Spleen (tissue), 11 donors: ENCODE measurements around the gene RNF26. TPM values are rescaled to one million over a fixed set of nuclear protein-coding genes. Genes with fewer than 3 reads are reported as not detected.

Experiments
- DNase-seq: peaks from one replicate; pipeline ENCODE4 v3.0.0-alpha.2; 2020
- H3K27ac ChIP-seq, 8 donors: fragments of 200-600 bp; sonication (generic) in 7 of 8; 1 replicate in 4 of 8; 2 replicates in 4 of 8; pipeline versions ENCODE4 v1.5.0 to v1.8.0; 2016 to 2021; ENCODE audit warnings: inconsistent platforms in 4 of 8, mild to moderate bottlenecking in 4 of 8, moderate library complexity in 1 of 8
- H3K27me3 ChIP-seq, 7 donors: fragments of 200-600 bp; sonication (generic) in 6 of 7; replicated peaks in 1 of 7; 1 replicate in 4 of 7; 2 replicates in 3 of 7; pipeline versions ENCODE4 v1.5.0 to v1.8.0; 2016 to 2021; ENCODE audit warnings: inconsistent platforms in 3 of 7, mild to moderate bottlenecking in 1 of 7
- H3K36me3 ChIP-seq, 6 donors: fragments of 200-600 bp; sonication (generic) in 5 of 6; 1 replicate in 4 of 6; 2 replicates in 2 of 6; pipeline versions ENCODE4 v1.5.0 to v1.8.0; 2016 to 2021; ENCODE audit warnings: inconsistent platforms in 2 of 6
- H3K4me1 ChIP-seq, 6 donors: fragments of 200-600 bp; sonication (generic) in 5 of 6; 1 replicate in 3 of 6; 2 replicates in 3 of 6; pipeline versions ENCODE4 v1.5.0 to v1.8.0; 2016 to 2021; ENCODE audit warnings: inconsistent platforms in 3 of 6
- H3K4me3 ChIP-seq, 8 donors: fragments of 200-600 bp; sonication (generic) in 7 of 8; 1 replicate in 4 of 8; 2 replicates in 4 of 8; pipeline versions ENCODE4 v1.5.0 to v1.8.0; 2016 to 2021; ENCODE audit warnings: inconsistent platforms in 4 of 8, mild to moderate bottlenecking in 4 of 8, moderate library complexity in 2 of 8
- H3K9me3 ChIP-seq, 8 donors: fragments of 200-600 bp; sonication (generic) in 7 of 8; 1 replicate in 4 of 8; 2 replicates in 4 of 8; pipeline versions ENCODE4 v1.5.0 to v1.8.0; 2016 to 2021; ENCODE audit warnings: inconsistent platforms in 4 of 8
- POLR2A ChIP-seq, 3 donors: fragments of 450-650 bp; IDR thresholded peaks; one replicate each; pipeline ENCODE4 v1.5.1; 2017; ENCODE audit warnings: antibody characterized with exemption in 3 of 3, mild to moderate bottlenecking in 1 of 3
- POLR2AphosphoS5 ChIP-seq, 3 donors: sonication (generic); formaldehyde crosslinking; IDR thresholded peaks; one replicate each; pipeline ENCODE4 v1.5.1; 2017; ENCODE audit warnings: antibody characterized with exemption in 3 of 3
- WGBS, 5 donors: extraction: QIAGEN DNeasy Blood & Tissue Kit in 3 of 5; methylation state at CpG; one replicate each; pipeline versions ENCODE4 v1.1.5 to v1.1.7; 2013 to 2018; 5-methylcytosine and 5-hydroxymethylcytosine counted together
- intact Hi-C: fragments of 100-400 bp; cut with DNase I; formaldehyde crosslinking; loops from one replicate; pipeline ENCODE4 v1.15.0; 2023; ENCODE audit warnings: low total_unique reads
- polyA plus RNA-seq, 3 donors: library from polyadenylated mRNA; stranded (reverse); fragments of 200-250 nt; gene quantifications; one replicate each; pipeline ENCODE4 v1.2.1, GENCODE V29; 2013
- total RNA-seq, 7 donors: library from RNA; depleted of rRNA in 3 of 7; stranded (reverse); fragments of >200 nt in 3 of 7; fragmentation: NEBNext Ultra II Directional in 4 of 7; extraction: Animal tissue kit (Norgen Biotek cat#: 25700) in 4 of 7; gene quantifications; one replicate each; pipeline versions ENCODE4 v1.1.0 to v1.2.1, GENCODE V29; 2016 to 2021
- TF ChIP-seq, protein P1 (sequence below), 11 experiments: fragments of 200-600 bp in 7 of 11; fragments of 450-650 bp in 4 of 11; sonication (generic) in 4 of 11; IDR thresholded peaks in 8 of 11; conservative IDR thresholded peaks in 3 of 11; 1 replicate in 7 of 11; 2 replicates in 4 of 11; pipeline versions ENCODE4 v1.4.0 to v1.8.0; 2016 to 2021; ENCODE audit warnings: antibody characterized with exemption in 11 of 11, inconsistent platforms in 4 of 11, mild to moderate bottlenecking in 1 of 11
- donor health status: healthy with polysubstance abuse.
- donor health status: DM: no; HTN: no; CAD: no; lungs with moderate emphysema.
- donor health status: DM: no; HTN: no; CAD: no.
- donor health status: Bipolar disorder and iron deficiency.
- donor health status: healthy.
- donor health status: DM: no; HTN: no; CAD: no.
- donor health status: DM: yes; HTN: yes; CAD: no.

The RNF26 gene
- total and polyA plus RNA-seq, 10 donors: 8.6 to 18.2 (median 15.0) TPM

DNA sequence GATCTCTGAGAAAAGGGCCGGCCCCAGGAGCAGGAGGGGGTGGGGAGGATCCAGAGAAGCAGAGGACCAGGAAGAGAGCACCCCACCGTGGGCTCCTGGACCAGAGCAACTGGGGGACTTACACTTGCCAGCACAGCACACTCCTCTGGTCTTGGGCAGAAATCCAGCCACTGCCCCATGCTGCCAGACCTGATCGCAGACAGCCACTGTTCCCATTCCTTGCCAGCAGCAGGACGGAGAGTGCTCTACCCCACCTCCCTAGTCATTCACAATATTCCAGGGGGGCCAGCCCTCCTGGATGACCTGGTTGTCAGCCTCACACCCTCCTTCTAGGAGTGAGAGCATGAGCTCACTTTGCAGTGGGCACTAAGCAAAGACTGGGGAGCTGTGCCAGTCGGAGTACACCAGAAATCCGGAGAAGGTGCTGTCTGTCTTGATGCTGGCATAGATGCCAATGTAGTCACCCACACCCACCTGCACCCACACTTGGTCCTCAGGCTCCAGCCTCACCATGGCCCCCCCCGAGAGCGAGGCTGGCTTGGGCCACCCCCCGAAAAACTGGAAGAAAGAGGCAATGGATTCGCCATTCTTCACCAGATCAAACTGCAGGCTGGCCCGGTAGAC is 4.8 kb downstream of the RNF26 start:
- Histone ChIP-seq H3K27me3 (peaks cover 6 to 53% (median 16%) of the 10 kb centered on the region in 7 donors), H3K27ac (peak overlapping the region in 2 of 8 donors; percentile 87 to 89), H3K4me3 (peak overlapping the region in 7 of 8 donors; percentile 38 to 70 (median 46)), H3K36me3 (peaks cover 0 to 18% (median 8%) of the 10 kb centered on the region in 6 donors), H3K4me1 (peaks cover 40 to 80% (median 67%) of the 10 kb centered on the region in 6 donors), H3K9me3 (no peaks in the 10 kb centered on the region)
- peak; percentile 64 for DNase-seq
- TF ChIP-seq POLR2AphosphoS5 (IDR thresholded peaks at IDR 0.05) (no peak), POLR2A (IDR thresholded peaks at IDR 0.05) (no peak)
- TF ChIP-seq, protein P1, sequence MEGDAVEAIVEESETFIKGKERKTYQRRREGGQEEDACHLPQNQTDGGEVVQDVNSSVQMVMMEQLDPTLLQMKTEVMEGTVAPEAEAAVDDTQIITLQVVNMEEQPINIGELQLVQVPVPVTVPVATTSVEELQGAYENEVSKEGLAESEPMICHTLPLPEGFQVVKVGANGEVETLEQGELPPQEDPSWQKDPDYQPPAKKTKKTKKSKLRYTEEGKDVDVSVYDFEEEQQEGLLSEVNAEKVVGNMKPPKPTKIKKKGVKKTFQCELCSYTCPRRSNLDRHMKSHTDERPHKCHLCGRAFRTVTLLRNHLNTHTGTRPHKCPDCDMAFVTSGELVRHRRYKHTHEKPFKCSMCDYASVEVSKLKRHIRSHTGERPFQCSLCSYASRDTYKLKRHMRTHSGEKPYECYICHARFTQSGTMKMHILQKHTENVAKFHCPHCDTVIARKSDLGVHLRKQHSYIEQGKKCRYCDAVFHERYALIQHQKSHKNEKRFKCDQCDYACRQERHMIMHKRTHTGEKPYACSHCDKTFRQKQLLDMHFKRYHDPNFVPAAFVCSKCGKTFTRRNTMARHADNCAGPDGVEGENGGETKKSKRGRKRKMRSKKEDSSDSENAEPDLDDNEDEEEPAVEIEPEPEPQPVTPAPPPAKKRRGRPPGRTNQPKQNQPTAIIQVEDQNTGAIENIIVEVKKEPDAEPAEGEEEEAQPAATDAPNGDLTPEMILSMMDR (IDR thresholded peaks at IDR 0.05 in 8 of 11, conservative IDR thresholded peaks at IDR 0.05 in 3 of 11): no peak
- 73 to 77% (median 76%) methylated on average over 6 to 11 of the region's 11 CpGs for WGBS, 5 donors
- intact Hi-C loops: no loop called here

DNA sequence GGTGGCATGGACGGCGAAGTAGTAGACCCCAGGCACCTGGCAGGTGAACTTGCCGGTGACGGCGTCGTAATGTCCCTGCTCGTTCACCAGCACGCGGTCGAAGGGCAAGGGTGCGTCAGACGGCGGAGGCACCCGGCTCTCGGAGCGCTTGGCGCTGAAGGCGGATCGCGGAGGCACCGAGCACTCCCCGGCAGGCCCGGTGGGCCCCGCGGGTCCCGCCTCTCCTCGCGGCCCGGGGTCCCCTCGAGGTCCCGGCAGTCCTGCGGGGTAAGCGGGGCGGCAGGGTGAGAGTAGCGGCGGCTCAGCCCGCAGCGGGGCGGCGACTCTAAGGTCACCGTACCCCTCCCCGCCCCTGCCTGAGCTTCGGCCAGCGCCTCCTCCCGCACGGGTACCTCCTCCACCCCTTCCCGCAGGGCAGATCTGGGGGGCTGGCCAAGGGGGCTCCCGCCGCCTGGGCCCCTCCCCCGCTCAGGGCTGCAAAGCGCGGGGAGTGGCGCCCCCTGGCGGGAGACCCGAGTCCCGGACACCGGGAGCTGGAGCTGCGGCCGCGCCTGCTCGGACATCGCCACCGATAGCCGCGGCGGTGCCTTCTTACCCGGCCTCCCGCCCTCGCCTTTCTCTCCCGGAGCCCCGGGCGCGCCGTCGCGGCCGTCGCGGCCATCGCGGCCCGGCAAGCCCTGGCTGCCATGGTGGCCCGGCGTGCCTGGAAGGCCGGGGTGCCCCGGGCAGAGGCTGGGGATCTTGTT is 5.4 kb downstream of the RNF26 start:
- no peaks in the 10 kb centered on the region for H3K9me3 ChIP-seq
- peak overlapping the region; percentile 11 to 70 (median 44) for H3K4me3 ChIP-seq
- H3K36me3 ChIP-seq: peaks cover 0 to 18% (median 8%) of the 10 kb centered on the region in 6 donors
- H3K27ac ChIP-seq: peak overlapping the region; percentile 63 to 91 (median 87)
- intact Hi-C loops: no loop called here
- peaks cover 40 to 75% (median 66%) of the 10 kb centered on the region in 6 donors for H3K4me1 ChIP-seq
- peak; percentile 89 for DNase-seq
- WGBS, 5 donors: 0 to 37% (median 11%) methylated on average over 5 to 86 of the region's 86 CpGs
- TF ChIP-seq POLR2AphosphoS5 (IDR thresholded peaks at IDR 0.05) (peak in 2 of 3 donors; percentile 58 to 63), POLR2A (IDR thresholded peaks at IDR 0.05) (no peak)
- TF ChIP-seq, protein P1 (IDR thresholded peaks at IDR 0.05 in 8 of 11, conservative IDR thresholded peaks at IDR 0.05 in 3 of 11): peak; percentile 16 to 92 (median 80)
- H3K27me3 ChIP-seq: peaks cover 6 to 60% (median 16%) of the 10 kb centered on the region in 7 donors

DNA sequence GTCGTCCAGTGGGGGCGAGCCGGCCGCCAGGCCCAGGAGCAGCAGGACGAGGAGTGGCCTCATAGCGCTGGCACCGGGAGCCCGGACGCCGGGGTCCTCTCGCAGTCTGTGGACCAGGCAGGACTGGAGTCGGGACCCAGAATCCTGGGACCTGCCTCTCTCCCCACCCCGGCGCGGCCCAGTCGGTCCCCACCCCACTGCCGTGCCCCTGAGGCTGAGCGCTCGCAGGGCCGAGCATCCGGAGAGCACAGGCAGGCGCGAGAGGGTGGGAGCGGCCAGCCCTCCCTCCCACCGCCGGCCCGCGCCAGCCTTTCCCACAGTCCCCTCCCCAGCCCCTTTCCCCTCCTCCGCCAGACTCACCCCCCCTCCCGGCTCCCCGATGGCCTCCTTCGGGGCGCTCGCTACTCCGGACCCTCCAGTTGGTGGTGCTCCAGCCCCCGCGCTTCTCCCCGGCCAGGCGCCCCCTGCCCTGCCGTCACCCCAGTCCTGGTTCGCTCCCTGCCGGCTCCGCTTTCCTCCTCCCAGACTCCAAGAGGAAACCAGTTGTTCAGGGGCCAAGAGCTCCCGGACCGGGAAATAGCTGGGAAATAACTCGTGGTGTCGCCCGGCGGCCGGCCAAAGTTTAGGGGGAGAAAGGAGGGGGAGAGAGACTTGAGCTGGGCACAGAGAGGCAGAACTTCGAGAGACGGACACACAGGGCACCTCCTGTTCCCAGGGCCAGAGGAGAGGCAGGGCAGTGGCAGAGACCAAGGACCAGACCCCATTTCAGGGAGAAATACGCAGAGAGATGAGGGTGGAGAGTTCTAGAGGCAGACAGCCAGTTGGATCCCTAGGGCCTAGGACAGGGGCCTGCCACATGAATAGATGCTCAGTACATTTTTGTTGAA is 6.3 kb downstream of the RNF26 start, which contains the start of gene C1QTNF5:
C1QTNF5 (minus strand) TSS at position 549 of the 887 bp plus-strand sequence; CDS start at position 63, 486 bp downstream.
- TF ChIP-seq, protein P1 (IDR thresholded peaks at IDR 0.05 in 8 of 11, conservative IDR thresholded peaks at IDR 0.05 in 3 of 11): no peak
- TF ChIP-seq POLR2AphosphoS5 (IDR thresholded peaks at IDR 0.05) (peak; percentile 45 to 65 (median 54)), POLR2A (IDR thresholded peaks at IDR 0.05) (no peak)
- 4 to 11% (median 6%) methylated on average over 28 to 53 of the region's 53 CpGs for WGBS, 5 donors
- peaks cover 33 to 67% (median 58%) of the 10 kb centered on the region in 6 donors for H3K4me1 ChIP-seq
- H3K4me3 ChIP-seq: peak within 1 kb of the TSS; percentile 11 to 70 (median 44)
- peaks cover 0 to 18% (median 8%) of the 10 kb centered on the region in 6 donors for H3K36me3 ChIP-seq
- intact Hi-C loops: no loop called here
- H3K27me3 ChIP-seq: peaks cover 6 to 68% (median 16%) of the 10 kb centered on the region in 7 donors
- peak within 1 kb of the TSS; percentile 63 to 91 (median 87) for H3K27ac ChIP-seq
- peak; percentile 85 for DNase-seq
- no peaks in the 10 kb centered on the region for H3K9me3 ChIP-seq
